HG03097 (cell line): Measurements from ENCODE around the gene CLEC16A.

ENCODE experiments used
- ATAC-seq: cut with Tn5 transposase; IDR thresholded peaks from one replicate; pipeline ENCODE4 v1.9.1; 2021; ENCODE audit not compliant: unreplicated experiment, low FRiP score

CLEC16A gene

GRCh38 chr16:11053916-11054460, 109.6 kb downstream of the CLEC16A start:
- ATAC-seq = no peak

GRCh38 chr16:11056090-11056992, 112.0 kb downstream of the CLEC16A start:
- ATAC-seq = no peak

GRCh38 chr16:11056993-11057649, 112.8 kb downstream of the CLEC16A start:
- no peak for ATAC-seq

GRCh38 chr16:11057711-11058345, 113.5 kb downstream of the CLEC16A start:
- no peak for ATAC-seq

GRCh38 chr16:11058832-11059231, 114.5 kb downstream of the CLEC16A start:
- no peak for ATAC-seq

- no peak for ATAC-seq
Measured at GRCh38 chr16:11059588-11059987, 115.2 kb downstream of the CLEC16A start.

GRCh38 chr16:11060364-11060763, 116.0 kb downstream of the CLEC16A start:
- no peak for ATAC-seq

- no peak for ATAC-seq
Measured at GRCh38 chr16:11060842-11061241, 116.5 kb downstream of the CLEC16A start.

GRCh38 chr16:11061629-11062270, 117.4 kb downstream of the CLEC16A start:
- ATAC-seq = no peak

GRCh38 chr16:11063448-11064201, 119.3 kb downstream of the CLEC16A start:
- no peak for ATAC-seq

- ATAC-seq = no peak
Measured at GRCh38 chr16:11064202-11064540, 119.8 kb downstream of the CLEC16A start.

- ATAC-seq = no peak
Measured at GRCh38 chr16:11064851-11065250, 120.5 kb downstream of the CLEC16A start.

- no peak for ATAC-seq
Measured at GRCh38 chr16:11066261-11066870, 122.0 kb downstream of the CLEC16A start.

- ATAC-seq = no peak
Measured at GRCh38 chr16:11067266-11067665, 122.9 kb downstream of the CLEC16A start.

GRCh38 chr16:11067697-11068141, 123.4 kb downstream of the CLEC16A start:
- no peak for ATAC-seq

- no peak for ATAC-seq
Measured at GRCh38 chr16:11071829-11072228, 127.5 kb downstream of the CLEC16A start.

- ATAC-seq = no peak
Measured at GRCh38 chr16:11072420-11073153, 128.2 kb downstream of the CLEC16A start.

GRCh38 chr16:11073407-11073999, 129.1 kb downstream of the CLEC16A start:
- no peak for ATAC-seq
